Measurements from ENCODE around the gene MTMR2.

MTMR2 gene

DNA sequence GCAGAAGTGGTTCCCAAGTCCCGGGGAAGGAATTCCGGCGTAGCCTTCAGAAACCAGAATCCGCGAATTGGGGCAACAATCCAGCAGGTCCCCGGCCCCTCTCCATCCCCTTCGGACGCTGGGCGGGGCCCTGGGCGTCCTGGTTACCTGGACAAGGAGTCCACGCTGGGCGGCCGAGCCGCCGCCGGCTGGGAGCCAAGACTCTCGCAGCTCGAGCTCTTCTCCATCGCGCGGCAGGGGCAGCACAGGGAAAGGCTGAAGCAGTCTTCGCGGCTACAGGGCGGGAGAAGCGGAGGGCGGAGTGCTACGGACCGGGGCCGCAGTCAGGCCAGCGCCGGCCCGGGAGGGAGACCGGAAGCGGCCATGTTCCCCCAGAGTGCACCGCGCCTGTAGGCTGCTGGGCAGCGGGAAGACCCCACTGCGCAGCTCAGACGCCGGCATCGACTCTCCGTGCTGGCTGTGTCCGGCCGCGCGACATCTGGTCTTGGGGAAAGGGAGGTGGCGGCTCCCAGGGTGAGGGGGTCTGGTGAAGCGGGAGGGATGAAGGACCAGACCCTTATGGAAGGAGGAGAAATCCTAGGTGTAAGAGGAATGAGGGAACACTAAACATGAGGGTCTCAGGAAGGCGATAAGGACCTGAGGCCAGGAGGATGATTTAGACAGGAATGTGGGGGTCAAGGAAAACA lies at the start of gene MTMR2:
MTMR2 (minus strand) TSS at position 380 of the 686 bp plus-strand sequence; CDS start at position 227, 153 bp downstream.
- DNase-seq (ENCODE audit: low read depth) = peak; percentile 72

DNA sequence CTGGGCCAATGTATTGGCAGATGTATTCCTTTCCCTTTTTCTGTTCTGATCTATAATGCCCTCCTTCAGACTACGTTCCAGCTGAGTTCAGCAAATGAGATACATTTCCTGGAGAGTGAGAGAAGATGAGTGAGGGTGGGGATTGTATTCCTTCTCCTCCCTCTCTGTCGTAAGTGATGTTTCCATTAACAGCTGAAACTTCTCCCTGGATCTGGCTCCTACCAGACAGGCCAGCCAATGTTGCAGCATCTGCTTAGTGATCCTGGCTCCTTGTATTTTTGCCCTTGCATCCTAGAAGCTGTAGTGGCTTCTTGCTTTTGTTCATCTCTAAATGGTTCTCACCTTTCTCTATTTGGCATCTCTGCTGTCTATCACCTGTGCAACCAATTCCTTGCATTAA lies 48.2 kb upstream of the MTMR2 start:
- peak; percentile 47 for DNase-seq (ENCODE audit: low read depth)

DNA sequence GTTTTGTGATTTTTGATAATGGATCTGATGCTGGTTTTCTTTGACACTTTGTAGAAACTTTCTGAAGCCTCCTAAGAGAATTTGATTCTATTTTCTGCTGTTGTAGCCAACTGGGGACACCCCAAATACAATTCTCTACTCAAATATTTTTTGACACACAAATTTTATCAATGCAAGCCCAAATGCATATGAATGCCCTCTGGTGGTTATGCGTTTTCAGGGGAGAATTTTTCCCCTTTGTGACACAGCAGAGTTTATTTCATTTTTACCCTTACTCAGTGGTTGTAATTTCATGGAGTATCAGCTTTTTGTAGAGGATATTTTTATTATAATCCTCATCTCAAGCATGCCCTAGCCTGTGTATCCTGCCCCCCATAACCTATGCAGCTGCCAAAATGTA lies 44.7 kb upstream of the MTMR2 start:
- no peak for DNase-seq (ENCODE audit: low read depth)

DNA sequence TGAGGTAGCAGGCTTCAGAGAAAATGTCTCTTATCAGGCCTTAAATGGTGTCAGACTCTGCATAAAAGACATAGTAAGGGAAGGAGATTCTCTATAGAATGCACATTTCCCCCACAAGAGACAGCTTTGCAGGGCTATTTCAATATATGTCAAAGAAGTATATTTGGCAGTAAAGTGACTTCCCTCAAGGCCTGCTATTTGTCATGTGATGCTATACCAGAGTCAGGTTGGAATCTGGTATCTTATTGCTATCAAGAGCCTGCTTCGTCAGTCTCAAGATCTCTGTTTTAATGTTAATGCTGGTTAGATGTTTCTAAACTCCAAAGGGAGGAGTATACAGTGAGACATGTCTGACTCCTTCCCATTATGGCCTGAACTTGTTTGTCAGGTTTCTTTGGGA lies 40.4 kb upstream of the MTMR2 start:
- DNase-seq (ENCODE audit: low read depth) = no peak

GRCh38 chr11:95961758-95962157 lies 37.9 kb upstream of the MTMR2 start:
- no peak for DNase-seq (ENCODE audit: low read depth)

DNA sequence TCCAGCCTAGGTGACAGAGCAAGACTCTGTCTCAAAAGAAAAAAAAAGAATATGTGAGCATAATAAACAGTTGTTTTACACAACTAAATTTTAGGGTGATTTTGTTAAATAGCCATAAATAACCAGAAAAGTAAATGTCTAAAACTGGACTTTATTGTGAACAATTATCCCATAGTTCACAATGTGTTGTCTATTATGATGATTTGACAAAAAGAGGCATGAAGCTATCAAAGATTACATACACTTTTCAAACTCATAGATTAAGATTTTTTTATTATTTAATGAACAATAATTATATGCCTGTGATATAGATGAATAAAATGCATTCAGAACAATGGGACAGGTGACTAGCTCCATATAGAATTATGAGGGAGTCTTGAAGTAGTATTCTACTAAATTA lies 27.0 kb upstream of the MTMR2 start:
- no peak for DNase-seq (ENCODE audit: low read depth)

GRCh38 chr11:95948637-95949036 lies 24.7 kb upstream of the MTMR2 start:
- no peak for DNase-seq (ENCODE audit: low read depth)

DNA sequence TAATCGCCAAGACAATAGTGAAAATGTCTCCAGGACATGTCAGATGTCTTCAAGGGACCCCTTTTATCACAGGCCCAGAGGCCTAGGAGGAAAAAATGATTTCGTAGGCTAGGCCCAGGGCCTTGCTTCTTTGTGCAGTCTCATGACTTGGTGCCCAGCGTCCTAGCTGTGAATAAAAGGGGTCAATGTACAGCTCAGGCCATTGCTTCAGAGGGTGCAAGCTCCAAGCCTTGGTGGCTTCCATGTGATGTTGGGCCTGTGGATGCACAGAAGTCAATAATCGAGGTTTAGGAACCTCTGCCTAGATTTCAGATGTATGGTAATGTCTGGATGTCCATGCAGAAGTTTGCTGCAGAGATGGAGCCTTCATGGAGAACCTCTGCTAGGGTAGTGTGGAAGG lies 20.7 kb upstream of the MTMR2 start:
- DNase-seq (ENCODE audit: low read depth) = no peak

DNA sequence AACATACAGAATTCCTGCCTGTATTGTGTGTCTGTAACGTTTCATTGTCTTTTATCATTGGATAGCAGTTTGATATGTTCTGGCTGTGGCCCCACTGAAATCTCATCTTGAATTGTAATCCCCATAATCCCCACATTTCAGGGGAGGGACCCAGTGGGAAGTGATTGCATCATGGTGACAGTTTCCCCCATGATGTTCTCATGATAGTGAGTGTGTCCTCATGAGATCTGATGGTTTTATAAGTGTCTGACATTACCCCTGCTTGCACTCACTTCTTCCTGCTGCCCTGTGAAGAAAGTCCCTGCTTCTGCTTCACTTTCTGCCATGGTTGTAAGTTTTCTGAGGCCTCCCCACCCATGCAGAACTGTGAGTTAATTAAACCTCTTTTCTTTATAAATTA lies 19.6 kb upstream of the MTMR2 start:
- no peak for DNase-seq (ENCODE audit: low read depth)

GRCh38 chr11:95939091-95939490 lies 15.2 kb upstream of the MTMR2 start:
- DNase-seq (ENCODE audit: low read depth) = no peak

DNA sequence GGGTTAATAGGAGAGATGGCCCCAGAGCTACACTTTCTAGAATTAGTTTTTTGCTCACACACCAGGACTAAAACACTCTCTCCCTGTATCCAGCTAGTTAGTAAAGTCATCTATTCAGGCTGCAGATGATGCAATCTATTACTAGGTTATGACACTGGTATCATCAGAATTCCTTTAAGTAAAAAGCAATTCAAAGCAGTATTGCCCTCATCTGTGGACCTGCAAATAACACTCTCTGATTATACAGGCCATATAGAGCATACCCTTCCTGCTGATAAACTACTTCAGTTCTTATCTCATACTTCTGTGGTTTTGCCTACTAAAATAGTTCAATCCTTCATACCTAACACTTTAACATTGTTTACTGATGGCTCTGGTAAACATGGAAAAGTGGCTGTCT lies 13.5 kb upstream of the MTMR2 start:
- no peak for DNase-seq (ENCODE audit: low read depth)

- no peak for DNase-seq (ENCODE audit: low read depth)
These were observed 9.7 kb upstream of the MTMR2 start for GRCh38 chr11:95933594-95933993.

DNA sequence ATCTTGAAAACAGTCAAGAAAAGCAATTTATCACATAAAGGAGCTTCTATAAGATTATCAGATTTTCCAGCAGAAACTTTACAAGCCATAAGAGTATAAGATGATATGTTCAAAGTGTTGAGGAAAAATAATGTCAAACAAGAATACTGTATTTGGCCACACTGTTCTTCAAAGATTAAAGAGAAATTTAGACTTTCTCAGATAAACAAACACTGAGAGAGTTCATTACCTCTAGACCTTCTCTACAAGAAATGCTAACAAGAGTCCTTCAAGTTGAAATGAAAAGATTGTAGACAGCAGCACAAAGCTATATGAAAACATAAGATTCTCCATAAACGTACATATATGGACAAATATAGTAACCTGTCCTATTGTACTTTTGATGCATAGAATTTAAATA lies 8.0 kb upstream of the MTMR2 start:
- no peak for DNase-seq (ENCODE audit: low read depth)

DNA sequence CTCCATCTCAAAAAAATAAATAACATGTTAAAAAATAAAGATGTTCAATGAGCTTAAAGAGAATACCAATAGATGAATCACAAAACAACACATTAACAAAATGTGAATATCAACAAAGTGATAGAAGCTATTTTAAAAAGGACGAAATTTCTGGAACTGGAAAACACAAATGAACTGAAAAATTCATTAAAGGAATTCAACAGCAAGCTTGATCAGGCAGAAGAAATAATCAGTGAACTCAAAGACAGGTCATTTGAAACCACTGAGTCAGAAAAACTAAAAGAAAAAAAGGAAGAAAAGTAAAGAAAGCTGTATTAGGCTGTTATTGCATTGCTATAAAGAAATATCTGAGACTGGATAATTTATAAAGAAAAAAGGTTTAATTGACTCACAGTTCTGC lies 7.0 kb upstream of the MTMR2 start:
- no peak for DNase-seq (ENCODE audit: low read depth)

DNA sequence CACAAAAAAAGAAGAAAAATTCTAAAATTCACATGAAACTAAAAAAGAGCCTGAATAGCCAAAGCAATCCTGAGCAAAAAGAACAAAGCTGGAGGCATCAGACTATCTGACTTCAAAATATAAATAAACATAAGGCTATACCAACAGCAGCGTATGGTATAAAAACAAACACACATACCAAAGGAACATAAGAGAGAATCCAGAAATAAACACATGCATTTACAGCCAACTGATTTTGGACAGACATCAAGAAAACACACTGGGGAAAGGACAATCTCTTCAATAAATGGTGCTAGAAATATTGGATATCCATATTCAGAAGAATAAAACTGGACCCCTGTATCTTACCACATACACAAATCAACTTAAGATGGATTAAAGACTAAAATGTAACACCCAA lies 2.8 kb upstream of the MTMR2 start:
- DNase-seq (ENCODE audit: low read depth) = peak; percentile 20

DNA sequence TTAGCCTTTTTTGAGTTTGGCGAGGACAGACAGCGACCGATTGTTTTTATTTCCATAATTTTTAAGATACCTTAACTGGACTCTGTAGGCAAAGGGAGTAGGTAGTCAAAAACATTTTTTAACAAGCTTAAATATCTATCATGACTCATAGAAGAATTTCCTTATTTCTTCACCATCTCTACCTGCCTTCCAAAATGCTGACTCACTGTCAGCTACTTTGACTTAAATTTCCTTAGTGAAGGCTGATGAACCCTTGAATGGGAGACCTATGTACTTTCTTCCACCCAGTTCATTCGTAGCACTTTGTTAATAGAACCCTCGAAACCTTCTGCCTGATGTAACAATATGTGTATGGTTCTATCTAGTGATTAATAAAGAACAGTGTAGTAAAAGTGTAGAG lies 1.1 kb upstream of the MTMR2 start:
- no peak for DNase-seq (ENCODE audit: low read depth)

DNA sequence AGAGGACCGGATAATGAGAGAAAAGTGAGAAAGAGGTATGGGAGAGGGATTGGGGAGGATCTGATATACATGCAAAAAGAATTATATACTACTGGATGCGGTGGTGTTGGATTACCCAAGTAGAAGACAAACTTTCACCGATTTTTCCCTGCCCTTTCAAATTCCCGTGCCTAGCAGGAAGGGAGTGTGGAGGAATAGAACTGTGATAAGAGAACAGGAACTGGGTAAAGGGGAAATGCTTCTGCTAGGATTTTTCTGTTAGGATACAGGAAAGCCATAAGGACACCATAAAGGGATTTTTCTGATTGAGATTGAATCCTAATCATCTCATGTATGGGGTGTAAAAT lies 480 bp upstream of the MTMR2 start:
- peak; percentile 41 for DNase-seq (ENCODE audit: low read depth)

DNA sequence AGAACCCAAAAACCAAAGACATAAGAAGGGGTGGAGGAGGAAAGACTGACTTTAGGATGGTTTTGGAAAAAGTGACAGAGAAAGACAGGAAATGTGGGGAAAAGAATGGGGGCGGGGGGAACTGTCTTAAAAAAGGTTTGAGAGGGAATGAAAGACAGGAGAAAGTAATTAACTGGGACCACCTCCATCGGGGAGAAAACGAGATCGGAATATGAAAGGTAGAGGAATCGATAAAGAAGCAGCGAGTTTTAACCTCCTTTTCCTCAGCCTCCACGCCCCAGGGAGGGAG lies 524 bp downstream of the MTMR2 start:
- no peak for DNase-seq (ENCODE audit: low read depth)

DNA sequence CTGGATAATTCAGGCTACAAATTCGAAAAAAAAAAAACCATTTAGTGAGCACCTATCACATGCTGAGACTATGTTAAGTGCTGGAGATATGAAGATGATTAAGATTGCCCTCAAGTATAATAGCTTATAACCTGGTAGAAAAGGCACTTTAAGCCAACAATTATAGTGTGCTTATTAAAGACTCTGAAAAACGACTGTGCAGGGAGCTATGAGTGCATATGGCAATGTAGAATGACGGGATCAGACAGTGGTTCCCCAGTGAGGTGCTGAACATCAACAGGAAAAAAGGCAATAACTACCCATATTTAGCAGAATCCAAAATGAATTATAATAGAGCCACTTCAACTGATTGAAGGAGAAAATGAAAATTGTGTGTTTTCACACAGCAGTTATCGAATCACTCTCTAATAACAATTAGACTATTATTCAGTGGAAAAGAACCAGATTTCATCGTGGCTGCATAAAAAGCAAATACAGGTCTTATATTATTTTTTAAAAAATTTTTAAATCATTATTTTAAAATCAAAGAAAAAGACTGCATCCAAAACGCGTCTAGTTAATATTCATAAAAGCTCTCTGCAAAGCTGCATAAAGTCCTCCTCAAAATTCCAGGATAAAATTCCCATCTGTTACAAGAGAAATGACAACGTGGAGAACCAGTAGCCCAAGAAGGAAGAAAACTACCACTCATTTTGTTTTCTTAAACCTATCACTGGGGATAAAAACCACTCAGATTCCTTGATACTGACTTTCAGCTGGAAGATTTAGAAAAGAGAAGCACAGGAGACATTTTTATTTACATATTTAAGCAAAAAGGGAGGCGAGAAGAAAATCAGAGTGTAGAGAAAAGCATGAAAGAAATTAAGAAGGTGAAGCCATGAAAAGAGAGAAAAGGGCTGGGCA lies 1.1 kb downstream of the MTMR2 start:
- no peak for DNase-seq (ENCODE audit: low read depth)

DNA sequence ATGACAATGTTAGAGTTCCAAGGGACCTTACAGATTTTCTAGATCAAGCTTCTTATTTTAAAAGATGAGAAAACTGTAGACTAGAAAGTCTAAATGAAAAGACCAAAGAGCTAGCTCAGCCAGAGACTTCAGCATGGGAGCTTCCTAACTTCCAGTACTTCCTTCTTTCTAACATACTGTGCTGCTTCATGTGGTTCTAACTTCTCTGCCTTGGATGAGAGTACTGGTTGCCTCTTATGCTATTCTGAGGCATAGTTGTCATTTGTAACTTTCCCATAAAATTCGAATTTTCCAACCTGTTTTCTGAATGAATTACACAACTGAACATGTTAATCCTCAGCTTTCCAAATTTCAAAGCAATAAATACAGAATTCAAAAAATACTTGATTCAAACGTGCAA lies 1.8 kb downstream of the MTMR2 start:
- DNase-seq (ENCODE audit: low read depth) = no peak

DNA sequence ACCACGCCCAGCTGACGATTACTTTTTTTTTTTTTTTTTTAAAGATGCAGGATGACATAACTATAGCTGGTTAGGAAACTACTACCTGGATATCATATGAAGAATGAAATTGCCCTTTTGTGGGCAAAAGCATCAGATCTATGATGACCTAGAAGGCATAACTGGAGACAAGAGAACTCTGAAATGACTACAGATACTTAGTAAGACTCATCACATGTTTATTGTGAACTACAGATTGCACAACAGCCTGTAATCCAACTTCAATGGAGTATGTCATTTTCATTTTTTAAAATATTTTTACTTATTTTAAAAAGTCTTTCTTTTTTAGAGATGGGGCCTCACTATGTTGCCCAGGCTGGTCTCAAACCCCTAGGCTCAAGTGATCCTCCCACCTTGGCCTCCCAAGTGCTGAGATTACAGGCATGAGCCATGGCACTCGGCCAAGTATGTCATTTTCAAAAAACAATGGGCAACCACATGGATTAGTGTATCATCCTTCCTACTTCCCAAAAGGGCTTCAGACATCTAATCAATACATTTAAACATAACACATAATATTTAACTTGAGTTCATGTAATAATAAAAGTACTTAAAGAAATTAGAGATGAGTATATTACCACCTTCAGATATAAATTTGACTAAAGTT lies 3.3 kb downstream of the MTMR2 start:
- no peak for DNase-seq (ENCODE audit: low read depth)

GRCh38 chr11:95919514-95919913 lies 4.4 kb downstream of the MTMR2 start:
- DNase-seq (ENCODE audit: low read depth) = no peak

DNA sequence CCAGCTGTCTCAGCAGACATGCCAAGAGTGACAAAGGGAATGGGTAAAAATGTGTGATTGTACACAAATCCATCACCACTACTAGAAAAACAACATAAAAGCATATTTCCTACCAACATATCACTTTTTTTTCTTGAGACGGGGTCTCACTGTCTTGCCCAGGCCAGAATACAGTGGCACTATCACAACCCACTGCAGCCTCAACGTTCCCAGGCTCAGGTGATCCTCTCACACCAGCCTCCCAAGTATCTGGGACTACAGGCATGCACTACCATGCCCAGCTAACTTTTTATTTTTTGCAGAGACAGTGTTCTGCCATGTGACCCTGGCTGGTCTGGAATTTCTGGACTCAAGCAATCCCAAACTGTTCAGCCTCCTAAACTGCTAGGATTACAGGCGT lies 5.2 kb downstream of the MTMR2 start:
- DNase-seq (ENCODE audit: low read depth) = no peak

All from fibroblast of gingiva (primary cell).